Liver (tissue), 9 donors: ENCODE data around the gene SPRN. TPM values are rescaled to one million over a fixed set of nuclear protein-coding genes. Genes with fewer than 3 reads are reported as not detected.

Experiments
- DNase-seq: peaks from one replicate; pipeline ENCODE4 v3.0.0-alpha.2; 2017; ENCODE audit warnings: low spot score
- H3K27ac ChIP-seq, 2 donors: one replicate each; pipeline ENCODE4 v1.7.0; 2013; ENCODE audit warnings: inconsistent platforms in 2 of 2, low read length in 2 of 2, control low read depth in 1 of 2, low read depth in 1 of 2, mild to moderate bottlenecking in 1 of 2
- H3K27me3 ChIP-seq, 4 donors: one replicate each; pipeline versions ENCODE4 v1.6.1 to v1.7.0; 2013; ENCODE audit warnings: low read length in 3 of 4, inconsistent platforms in 1 of 4, mild to moderate bottlenecking in 1 of 4, moderate library complexity in 1 of 4; ENCODE audit not compliant: control insufficient read depth in 4 of 4, insufficient read depth in 4 of 4
- H3K36me3 ChIP-seq, 4 donors: one replicate each; pipeline versions ENCODE4 v1.6.1 to v1.7.0; 2013; ENCODE audit warnings: low read length in 3 of 4, mild to moderate bottlenecking in 3 of 4, low read depth in 1 of 4, moderate library complexity in 1 of 4; ENCODE audit not compliant: control insufficient read depth in 4 of 4, insufficient read depth in 3 of 4
- H3K4me1 ChIP-seq, 4 donors: one replicate each; pipeline versions ENCODE4 v1.6.1 to v1.7.0; 2013; ENCODE audit warnings: low read length in 3 of 4, mild to moderate bottlenecking in 3 of 4, moderate library complexity in 1 of 4; ENCODE audit not compliant: control insufficient read depth in 4 of 4, insufficient read depth in 4 of 4
- H3K4me3 ChIP-seq, 3 donors: one replicate each; pipeline versions ENCODE4 v1.6.1 to v1.7.0; 2013; ENCODE audit warnings: low read length in 3 of 3, control low read depth in 1 of 3, low read depth in 1 of 3, mild to moderate bottlenecking in 1 of 3
- H3K9ac ChIP-seq, 2 donors: one replicate each; pipeline ENCODE4 v1.7.0; 2013; ENCODE audit warnings: low read length in 2 of 2, mild to moderate bottlenecking in 2 of 2, moderate library complexity in 2 of 2, control low read depth in 1 of 2, low read depth in 1 of 2
- H3K9me3 ChIP-seq, 4 donors: one replicate each; pipeline versions ENCODE4 v1.6.1 to v1.7.0; 2013; ENCODE audit warnings: low read length in 3 of 4; ENCODE audit not compliant: control insufficient read depth in 4 of 4
- CTCF ChIP-seq: fragments of 150-350 bp; IDR thresholded peaks from 2 replicates; pipeline ENCODE4 v1.5.1; 2017; ENCODE audit warnings: improper control_type of control experiment, low read depth, low read length; ENCODE audit not compliant: missing input control
- EGR1 ChIP-seq, 2 donors: IDR thresholded peaks; 2 replicates each; pipeline ENCODE4 v1.6.1; 2016 to 2018; ENCODE audit warnings: antibody characterized with exemption in 2 of 2, low read depth in 2 of 2
- FOXA1 ChIP-seq: IDR thresholded peaks from 2 replicates; pipeline ENCODE4 v1.6.1; 2016; ENCODE audit warnings: antibody characterized with exemption
- FOXA2 ChIP-seq: IDR thresholded peaks from 2 replicates; pipeline ENCODE4 v1.6.1; 2016; ENCODE audit warnings: antibody characterized with exemption
- GABPA ChIP-seq, 2 donors: IDR thresholded peaks in 1 of 2; conservative IDR thresholded peaks in 1 of 2; 2 replicates each; pipeline ENCODE4 v1.6.1; 2016; ENCODE audit warnings: antibody characterized with exemption in 2 of 2, mild to moderate bottlenecking in 1 of 2, moderate library complexity in 1 of 2
- HNF4A ChIP-seq, 2 donors: conservative IDR thresholded peaks; 2 replicates each; pipeline ENCODE4 v1.6.1; 2016; ENCODE audit warnings: antibody characterized with exemption in 2 of 2, mild to moderate bottlenecking in 2 of 2
- HNF4G ChIP-seq: IDR thresholded peaks from 2 replicates; pipeline ENCODE4 v1.6.1; 2016; ENCODE audit warnings: antibody characterized with exemption
- JUND ChIP-seq, 2 donors: IDR thresholded peaks; 2 replicates each; pipeline ENCODE4 v1.6.1; 2016; ENCODE audit warnings: antibody characterized with exemption in 2 of 2
- MAX ChIP-seq: IDR thresholded peaks from 2 replicates; pipeline ENCODE4 v1.6.1; 2016; ENCODE audit warnings: antibody characterized with exemption
- NR2F2 ChIP-seq: IDR thresholded peaks from 2 replicates; pipeline ENCODE4 v1.6.1; 2016; ENCODE audit warnings: antibody characterized with exemption
- RAD21 ChIP-seq, 2 donors: IDR thresholded peaks; 2 replicates each; pipeline ENCODE4 v1.6.1; 2016; ENCODE audit warnings: antibody characterized with exemption in 2 of 2, mild to moderate bottlenecking in 2 of 2
- REST ChIP-seq: IDR thresholded peaks from 2 replicates; pipeline ENCODE4 v1.6.1; 2016; ENCODE audit warnings: antibody characterized with exemption, mild to moderate bottlenecking
- RXRA ChIP-seq, 2 donors: IDR thresholded peaks; 2 replicates each; pipeline ENCODE4 v1.6.1; 2017 to 2018; ENCODE audit warnings: antibody characterized with exemption in 2 of 2, mild to moderate bottlenecking in 1 of 2
- SP1 ChIP-seq: IDR thresholded peaks from 2 replicates; pipeline ENCODE4 v1.6.1; 2018; ENCODE audit warnings: antibody characterized with exemption, mild to moderate bottlenecking
- TAF1 ChIP-seq: conservative IDR thresholded peaks from 2 replicates; pipeline ENCODE4 v1.6.1; 2016; ENCODE audit warnings: antibody characterized with exemption, mild to moderate bottlenecking
- YY1 ChIP-seq: IDR thresholded peaks from 2 replicates; pipeline ENCODE4 v1.6.1; 2016; ENCODE audit warnings: antibody characterized with exemption, mild to moderate bottlenecking
- WGBS: extraction: QIAGEN DNeasy Blood & Tissue Kit; methylation state at CpG from one replicate; pipeline ENCODE4 v1.1.7; 2013; 5-methylcytosine and 5-hydroxymethylcytosine counted together
- polyA plus RNA-seq, 2 donors: library from polyadenylated mRNA; stranded (reverse) in 1 of 2; unstranded in 1 of 2; fragments of 200-250 nt in 1 of 2; fragments of >200 nt in 1 of 2; fragmentation: Nextera tagmentation in 1 of 2; extraction: Ambion mirVana in 1 of 2; gene quantifications; one replicate each; pipeline versions ENCODE4 v1.2.1 to v1.2.3, GENCODE V29; 2013 to 2015
- total RNA-seq, 2 donors: library from RNA; depleted of rRNA; stranded (reverse); fragments of >200 nt; gene quantifications; one replicate each; pipeline ENCODE4 v1.2.3, GENCODE V29; 2014
- TF ChIP-seq, protein P1 (sequence below): IDR thresholded peaks from 2 replicates; pipeline ENCODE4 v1.6.1; 2016; ENCODE audit warnings: antibody characterized with exemption
- TF ChIP-seq, protein P2 (sequence below): IDR thresholded peaks from 2 replicates; pipeline ENCODE4 v1.6.1; 2016; ENCODE audit warnings: antibody characterized with exemption
- donor health status: healthy.
- donor health status: healthy.
- donor health status: healthy.
- donor health status: healthy.
- donor health status: healthy.

The SPRN gene
- total and polyA plus RNA-seq, 4 donors, result 1.3 to 36.4 TPM; not detected in 2

DNA sequence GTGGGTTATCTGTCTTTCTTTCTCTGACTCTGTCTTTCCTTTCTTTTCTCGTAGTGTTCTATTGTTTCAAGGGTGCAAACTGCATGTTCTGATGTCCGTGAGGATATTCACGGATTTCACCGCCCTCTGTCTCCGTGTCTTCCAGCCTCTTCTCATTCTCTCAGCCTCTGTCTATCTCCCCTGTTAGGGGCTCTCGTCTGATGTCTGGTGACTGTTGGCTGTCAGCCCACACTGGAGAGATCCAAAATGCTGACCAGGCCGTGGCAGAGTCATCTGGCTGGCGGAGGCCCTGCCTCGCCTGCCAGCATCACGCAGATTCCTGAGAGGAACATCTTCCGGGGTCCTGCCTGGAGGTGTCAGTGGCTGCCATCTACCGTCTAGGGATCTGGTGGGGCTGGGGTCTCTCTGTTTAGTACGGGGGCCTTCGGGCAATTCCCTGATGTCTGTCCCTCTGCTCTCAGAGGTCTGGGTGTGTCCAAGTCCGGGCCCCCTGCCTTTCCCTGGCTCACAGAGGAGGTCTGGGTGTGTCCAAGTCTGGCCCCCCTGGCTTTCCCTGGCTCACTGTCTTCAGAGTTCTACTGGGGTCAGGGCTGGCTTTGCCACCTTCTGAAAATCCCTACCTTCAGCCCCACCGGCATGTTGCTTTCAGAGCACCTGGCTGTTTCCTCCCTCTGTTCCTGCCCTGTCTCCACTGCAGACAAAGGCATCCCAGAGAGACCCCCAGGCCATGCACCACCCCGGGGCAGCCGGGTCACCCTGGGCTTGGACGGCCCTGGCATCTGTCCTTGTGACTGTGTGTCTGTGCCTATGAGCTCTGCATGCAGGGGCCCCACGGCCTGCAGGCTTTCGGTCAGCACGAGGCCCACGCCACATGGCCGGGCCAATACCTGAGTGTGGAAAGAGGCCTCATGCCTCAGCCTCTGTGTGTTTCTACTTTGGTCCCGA, 15.4 kb upstream of the SPRN start:
- H3K36me3 ChIP-seq, result no peaks in the 10 kb centered on the region
- TF ChIP-seq HNF4A (conservative IDR thresholded peaks at IDR 0.05), result no peak
- TF ChIP-seq NR2F2, result no peak
- no peak for TF ChIP-seq TAF1
- no peak for TF ChIP-seq JUND (IDR thresholded peaks at IDR 0.05)
- TF ChIP-seq, protein P1, sequence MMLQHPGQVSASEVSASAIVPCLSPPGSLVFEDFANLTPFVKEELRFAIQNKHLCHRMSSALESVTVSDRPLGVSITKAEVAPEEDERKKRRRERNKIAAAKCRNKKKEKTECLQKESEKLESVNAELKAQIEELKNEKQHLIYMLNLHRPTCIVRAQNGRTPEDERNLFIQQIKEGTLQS, result no peak
- no peak for TF ChIP-seq HNF4G
- TF ChIP-seq GABPA (IDR thresholded peaks at IDR 0.05 in 1 of 2, conservative IDR thresholded peaks at IDR 0.05 in 1 of 2), result no peak
- no peak for TF ChIP-seq FOXA1
- no peak for TF ChIP-seq RAD21 (IDR thresholded peaks at IDR 0.05)
- TF ChIP-seq FOXA2, result no peak
- TF ChIP-seq EGR1 (IDR thresholded peaks at IDR 0.05; ENCODE audit: low read depth in 2 of 2), result no peak
- no peak for TF ChIP-seq REST
- TF ChIP-seq YY1, result no peak
- no peak for TF ChIP-seq RXRA (IDR thresholded peaks at IDR 0.05)
- no peak for TF ChIP-seq CTCF
- no peak for TF ChIP-seq SP1
- TF ChIP-seq, protein P2, sequence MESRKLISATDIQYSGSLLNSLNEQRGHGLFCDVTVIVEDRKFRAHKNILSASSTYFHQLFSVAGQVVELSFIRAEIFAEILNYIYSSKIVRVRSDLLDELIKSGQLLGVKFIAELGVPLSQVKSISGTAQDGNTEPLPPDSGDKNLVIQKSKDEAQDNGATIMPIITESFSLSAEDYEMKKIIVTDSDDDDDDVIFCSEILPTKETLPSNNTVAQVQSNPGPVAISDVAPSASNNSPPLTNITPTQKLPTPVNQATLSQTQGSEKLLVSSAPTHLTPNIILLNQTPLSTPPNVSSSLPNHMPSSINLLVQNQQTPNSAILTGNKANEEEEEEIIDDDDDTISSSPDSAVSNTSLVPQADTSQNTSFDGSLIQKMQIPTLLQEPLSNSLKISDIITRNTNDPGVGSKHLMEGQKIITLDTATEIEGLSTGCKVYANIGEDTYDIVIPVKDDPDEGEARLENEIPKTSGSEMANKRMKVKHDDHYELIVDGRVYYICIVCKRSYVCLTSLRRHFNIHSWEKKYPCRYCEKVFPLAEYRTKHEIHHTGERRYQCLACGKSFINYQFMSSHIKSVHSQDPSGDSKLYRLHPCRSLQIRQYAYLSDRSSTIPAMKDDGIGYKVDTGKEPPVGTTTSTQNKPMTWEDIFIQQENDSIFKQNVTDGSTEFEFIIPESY, result no peak
- TF ChIP-seq MAX, result no peak
- 92% methylated on average over 25 of the region's 25 CpGs for WGBS
- no peak overlapping the region for H3K4me3 ChIP-seq
- peak; percentile 28 for DNase-seq
- H3K4me1 ChIP-seq, result peaks cover 0 to 7% (median 6%) of the 10 kb centered on the region in 4 donors
- H3K27me3 ChIP-seq, result no peaks in the 10 kb centered on the region
- H3K27ac ChIP-seq, result no peak overlapping the region
- no peak overlapping the region for H3K9ac ChIP-seq
- H3K9me3 ChIP-seq, result no peaks in the 10 kb centered on the region
